PC-9 (cell line): ENCODE data around the gene SEMA4C. TPM values are rescaled to one million over a fixed set of nuclear protein-coding genes. Genes with fewer than 3 reads are reported as not detected.

Experiments
- BruUV-seq: library from RNA; stranded (reverse); fragments of 400-500 nt; replicated peaks from 2 replicates; lab custom pipeline; 2021; lab: Mats Ljungman, UMichigan
- CTCF ChIA-PET: fragments of 300-600 bp; sonication (Branson Sonifier 250); formaldehyde crosslinking; loops from one replicate; lab custom pipeline; 2022; ENCODE audit warnings: antibody characterized with exemption; lab: Charles Lee
- POLR2A ChIA-PET: fragments of 300-600 bp; sonication (Branson Sonifier 250); formaldehyde crosslinking; loops from one replicate; lab custom pipeline; 2022; ENCODE audit warnings: antibody characterized with exemption; ENCODE audit not compliant: unreplicated experiment; lab: Charles Lee
- DNase-seq, 2 experiments: peaks; one replicate each; pipeline versions ENCODE4 v3.0.0 to v3.0.0-alpha.2; 2015 to 2022; ENCODE audit warnings: mixed read lengths in 1 of 2
- H2AFZ ChIP-seq: fragments of 200-600 bp; sonication (generic); 2 replicates; pipeline ENCODE4 v1.8.1; 2017; ENCODE audit warnings: antibody characterized with exemption
- H3F3A ChIP-seq: fragments of 200-600 bp; sonication (generic); 2 replicates; pipeline ENCODE4 v1.8.1; 2017; ENCODE audit warnings: antibody characterized with exemption, mild to moderate bottlenecking, low read depth; ENCODE audit not compliant: insufficient read depth
- H3K27ac ChIP-seq: fragments of 200-600 bp; sonication (generic); 2 replicates; pipeline ENCODE4 v1.6.1; 2016; ENCODE audit warnings: mixed run types
- H3K27me3 ChIP-seq: fragments of 200-600 bp; sonication (generic); 2 replicates; pipeline ENCODE4 v1.6.1; 2016; ENCODE audit warnings: low read depth, mixed run types; ENCODE audit not compliant: insufficient read depth
- H3K36me3 ChIP-seq: fragments of 200-600 bp; sonication (generic); 2 replicates; pipeline ENCODE4 v1.6.1; 2016; ENCODE audit warnings: low read depth, mixed run types
- H3K4me1 ChIP-seq: fragments of 200-600 bp; sonication (generic); replicated peaks from 2 replicates; pipeline ENCODE4 v1.6.1; 2016; ENCODE audit warnings: mixed run types; ENCODE audit not compliant: insufficient read depth
- H3K4me2 ChIP-seq: fragments of 200-600 bp; sonication (generic); 2 replicates; pipeline ENCODE4 v1.6.1; 2017; ENCODE audit warnings: mixed run types
- H3K4me3 ChIP-seq: fragments of 200-600 bp; sonication (generic); 2 replicates; pipeline ENCODE4 v1.6.1; 2016; ENCODE audit warnings: mixed run types
- H3K79me2 ChIP-seq: fragments of 200-600 bp; sonication (generic); 2 replicates; pipeline ENCODE4 v1.6.1; 2017; ENCODE audit warnings: low read depth, mixed run types
- H3K9me2 ChIP-seq: fragments of 200-600 bp; sonication (generic); 2 replicates; pipeline ENCODE4 v1.8.1; 2017; ENCODE audit warnings: mild to moderate bottlenecking; ENCODE audit not compliant: insufficient read depth
- H3K9me3 ChIP-seq: fragments of 200-600 bp; sonication (generic); 2 replicates; pipeline ENCODE4 v1.8.1; 2016; ENCODE audit warnings: low read depth; ENCODE audit not compliant: insufficient read depth
- H4K20me1 ChIP-seq: fragments of 200-600 bp; sonication (generic); 2 replicates; pipeline ENCODE4 v1.8.1; 2017; ENCODE audit not compliant: insufficient read depth
- EZH2 ChIP-seq: fragments of 200-600 bp; sonication (generic); IDR thresholded peaks from 2 replicates; pipeline ENCODE4 v1.8.0; 2017; ENCODE audit warnings: antibody characterized with exemption, low read depth
- intact Hi-C: fragments of 100-400 bp; cut with micrococcal nuclease; formaldehyde crosslinking; loops from one replicate; pipeline ENCODE4 v1.10.0; 2022; ENCODE audit not compliant: unreplicated experiment
- total RNA-seq: library from RNA; stranded (reverse); gene quantifications from 2 replicates; pipeline ENCODE4 v1.2.3, GENCODE V29; 2021
- TF ChIP-seq, protein P1 (sequence below): fragments of 200-600 bp; sonication (generic); conservative IDR thresholded peaks from 2 replicates; pipeline ENCODE4 v1.6.1; 2017; ENCODE audit warnings: mixed run types, antibody characterized with exemption, mild to moderate bottlenecking, moderate library complexity

The SEMA4C gene
- total RNA-seq, 1 experiment from 2014 or later, result 52.8 TPM

DNA sequence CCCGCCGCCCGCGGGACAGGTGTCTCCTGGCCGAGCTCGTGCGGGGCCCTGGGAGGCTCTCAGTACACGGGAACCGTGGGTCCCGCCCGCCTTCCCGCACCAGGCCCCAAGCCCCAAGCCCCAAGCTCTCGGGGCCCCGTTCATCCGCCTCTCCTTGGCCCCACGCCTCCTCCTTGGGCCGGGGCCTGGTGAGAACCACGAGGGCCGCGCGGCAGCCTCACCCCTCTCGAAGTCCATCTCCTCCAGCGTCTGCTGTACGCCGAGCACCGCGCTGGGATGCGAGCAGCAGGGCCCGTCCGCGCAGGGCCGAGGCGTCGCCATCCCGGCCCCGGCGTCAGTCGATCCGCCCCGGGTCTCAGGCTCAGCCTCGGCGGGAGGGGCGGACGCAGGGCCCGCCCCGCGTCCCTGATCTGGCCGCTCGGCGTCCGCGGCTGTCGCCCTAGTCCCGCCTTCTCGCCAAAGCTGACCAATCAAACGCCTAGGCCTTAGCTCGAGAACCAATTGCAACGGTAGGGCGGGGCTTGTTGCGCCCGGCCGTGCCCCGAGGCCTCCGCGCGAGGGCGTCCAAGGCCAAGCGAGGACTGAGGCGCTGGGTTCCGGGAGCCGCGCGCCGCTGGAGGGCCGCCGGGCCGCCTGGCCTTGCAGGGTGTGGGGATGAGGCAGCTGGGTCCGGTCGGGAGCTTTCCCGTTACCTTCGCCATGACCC is 12.1 kb downstream of the SEMA4C start, which contains the start of gene ANKRD39:
Gene ANKRD39 (minus strand): TSS at position 350 of the 706 bp plus-strand sequence. CDS start 29 bp downstream, at position 321.
- Histone ChIP-seq H3K36me3 (0 out of 2 replicates have a peak, but pooled peaks cover 11% of the 10 kb centered on the region), H2AFZ (peak within 1 kb of the TSS; percentile 94), H3K79me2 (peaks cover 20% of the 10 kb centered on the region; the same call in 1 of the 2 replicates), H3K27ac (no peak within 1 kb of the TSS), H3K4me1 (peaks cover 10% of the 10 kb centered on the region), H3K9me2 (no peaks in the 10 kb centered on the region), H4K20me1 (no peaks in the 10 kb centered on the region; the same call in 1 of the 2 replicates), H3K9me3 (no peaks in the 10 kb centered on the region), H3K4me3 (peak within 1 kb of the TSS; percentile 72), H3K27me3 (no peaks in the 10 kb centered on the region), H3F3A (peaks cover 15% of the 10 kb centered on the region; the same call in 1 of the 2 replicates), H3K4me2 (peak within 1 kb of the TSS; percentile 87)
- TF ChIP-seq EZH2, result no peak
- TF ChIP-seq, protein P1, sequence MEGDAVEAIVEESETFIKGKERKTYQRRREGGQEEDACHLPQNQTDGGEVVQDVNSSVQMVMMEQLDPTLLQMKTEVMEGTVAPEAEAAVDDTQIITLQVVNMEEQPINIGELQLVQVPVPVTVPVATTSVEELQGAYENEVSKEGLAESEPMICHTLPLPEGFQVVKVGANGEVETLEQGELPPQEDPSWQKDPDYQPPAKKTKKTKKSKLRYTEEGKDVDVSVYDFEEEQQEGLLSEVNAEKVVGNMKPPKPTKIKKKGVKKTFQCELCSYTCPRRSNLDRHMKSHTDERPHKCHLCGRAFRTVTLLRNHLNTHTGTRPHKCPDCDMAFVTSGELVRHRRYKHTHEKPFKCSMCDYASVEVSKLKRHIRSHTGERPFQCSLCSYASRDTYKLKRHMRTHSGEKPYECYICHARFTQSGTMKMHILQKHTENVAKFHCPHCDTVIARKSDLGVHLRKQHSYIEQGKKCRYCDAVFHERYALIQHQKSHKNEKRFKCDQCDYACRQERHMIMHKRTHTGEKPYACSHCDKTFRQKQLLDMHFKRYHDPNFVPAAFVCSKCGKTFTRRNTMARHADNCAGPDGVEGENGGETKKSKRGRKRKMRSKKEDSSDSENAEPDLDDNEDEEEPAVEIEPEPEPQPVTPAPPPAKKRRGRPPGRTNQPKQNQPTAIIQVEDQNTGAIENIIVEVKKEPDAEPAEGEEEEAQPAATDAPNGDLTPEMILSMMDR, result peak; percentile 48
- DNase-seq, result peak; percentile 95 to 100
- BruUV-seq, result no TSS peak
- intact Hi-C loops, result loop anchor here (1.0 to 5.0 kb wide), 6 partner anchors 11 to 102 kb away; partner anchors contain the start of gene CNNM3
- ChIA-PET CTCF (interaction anchor here (0.7 to 2.0 kb wide), 14 partner anchors 9 to 308 kb away, joined by 3 to 36 read pairs (median 5); no protein-coding TSS in a partner anchor), POLR2A (interaction anchor here (0.6 to 1.4 kb wide), 5 partner anchors 15 to 1826 kb away, joined by 3 to 32 read pairs (median 4); no protein-coding TSS in a partner anchor)

DNA sequence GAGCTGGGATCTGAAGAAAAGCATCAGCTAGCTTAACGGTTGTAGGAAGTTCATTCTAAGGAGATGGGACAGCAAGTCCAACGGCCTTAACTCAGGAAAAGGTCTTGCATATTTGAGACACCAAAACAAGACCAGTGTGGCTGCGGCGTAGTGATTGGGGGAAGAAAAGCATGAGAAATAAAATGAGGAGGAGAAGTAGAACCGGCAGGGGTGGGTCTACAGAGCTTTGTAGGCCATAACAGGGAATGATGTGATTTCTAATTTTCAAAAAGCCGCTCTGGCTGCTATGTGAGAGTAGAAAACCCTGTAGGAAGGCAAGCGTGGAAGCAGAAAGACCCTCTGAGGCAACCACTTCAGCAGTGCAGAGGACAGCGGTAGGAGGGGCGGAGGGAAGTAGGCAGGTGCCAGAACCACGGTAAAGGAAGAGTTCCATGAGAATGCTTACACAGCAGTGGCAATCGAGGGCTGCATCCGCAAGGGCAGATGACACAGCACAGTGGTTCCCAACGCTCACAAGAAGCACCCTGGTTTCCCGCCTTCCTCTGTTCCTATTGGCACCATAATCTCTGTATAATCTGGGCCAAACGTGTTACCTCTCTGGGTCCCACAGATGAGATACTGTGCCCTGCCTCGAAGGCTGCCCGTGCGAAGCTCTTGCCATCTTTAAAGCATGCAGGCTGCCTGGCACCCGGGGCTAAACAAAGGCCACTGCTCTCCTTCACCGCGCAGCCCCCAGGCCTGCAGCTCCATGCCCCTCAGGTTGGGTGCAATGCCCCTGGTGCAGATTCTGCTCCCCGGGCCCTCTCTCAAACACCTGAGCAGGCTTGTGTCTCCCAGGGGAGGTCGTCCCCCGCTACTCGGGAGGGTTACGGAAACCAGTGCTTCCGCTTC is 12.9 kb downstream of the SEMA4C start:
- H3K9me3 ChIP-seq, result no peaks in the 10 kb centered on the region
- H3K79me2 ChIP-seq, result peaks cover 20% of the 10 kb centered on the region; the same call in 1 of the 2 replicates
- peak overlapping the region; percentile 72 for H3K4me3 ChIP-seq
- peak overlapping the region; percentile 87 for H3K4me2 ChIP-seq
- peak overlapping the region; percentile 94 for H2AFZ ChIP-seq
- CTCF ChIA-PET, result interaction anchor here (0.7 to 2.0 kb wide), 14 partner anchors 11 to 307 kb away, joined by 3 to 36 read pairs (median 4); no protein-coding TSS in a partner anchor
- peaks cover 15% of the 10 kb centered on the region; the same call in 1 of the 2 replicates for H3F3A ChIP-seq
- H3K36me3 ChIP-seq, result 0 out of 2 replicates have a peak, but pooled peaks cover 9% of the 10 kb centered on the region
- no peak for DNase-seq
- no peak overlapping the region for H3K27ac ChIP-seq
- TF ChIP-seq, protein P1, result no peak
- no peak for TF ChIP-seq EZH2
- H3K9me2 ChIP-seq, result no peaks in the 10 kb centered on the region
- POLR2A ChIA-PET, result interaction anchor here (0.6 to 1.4 kb wide), 4 partner anchors 16 to 586 kb away, joined by 3 to 32 read pairs (median 5); no protein-coding TSS in a partner anchor
- intact Hi-C loops, result loop anchor here (5.0 kb wide), 1 partner anchor 40 kb away; no protein-coding TSS in a partner anchor
- no peaks in the 10 kb centered on the region for H3K27me3 ChIP-seq
- H3K4me1 ChIP-seq, result peaks cover 10% of the 10 kb centered on the region
- no peaks in the 10 kb centered on the region; the same call in 1 of the 2 replicates for H4K20me1 ChIP-seq
- TSS peak; percentile 14 for BruUV-seq

DNA sequence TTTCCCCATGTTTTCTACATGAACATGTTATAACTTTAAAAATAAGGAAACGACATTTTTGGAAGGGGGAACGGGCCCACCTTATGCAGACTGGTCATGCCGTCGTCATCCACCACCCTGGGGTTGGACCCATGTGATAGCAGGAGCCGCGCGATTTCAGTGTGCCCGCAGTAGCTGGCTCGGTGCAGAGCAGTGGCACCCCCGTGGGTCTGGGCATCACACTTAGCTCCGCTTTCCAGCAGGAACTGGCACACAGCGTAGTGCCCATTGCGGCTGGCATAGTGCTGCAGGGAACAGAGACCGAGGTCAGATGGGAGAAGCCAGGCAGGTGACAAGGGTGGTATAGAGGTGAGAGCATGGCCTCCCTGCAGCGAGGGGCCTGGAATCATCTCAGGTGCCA is 16.6 kb downstream of the SEMA4C start:
- intact Hi-C loops, result no loop called here
- POLR2A ChIA-PET, result no interaction called here
- no peak overlapping the region for H3K27ac ChIP-seq
- CTCF ChIA-PET, result no interaction called here
- DNase-seq, result no peak
- no peaks in the 10 kb centered on the region for H3K36me3 ChIP-seq
- no peak overlapping the region for H3K4me2 ChIP-seq
- H3F3A ChIP-seq, result no peaks in the 10 kb centered on the region
- no peak overlapping the region for H2AFZ ChIP-seq
- no peaks in the 10 kb centered on the region for H4K20me1 ChIP-seq
- no peak overlapping the region for H3K4me3 ChIP-seq
- no peaks in the 10 kb centered on the region for H3K9me3 ChIP-seq
- no peaks in the 10 kb centered on the region for H3K27me3 ChIP-seq
- H3K79me2 ChIP-seq, result peaks cover 20% of the 10 kb centered on the region; the same call in 1 of the 2 replicates
- peaks cover 10% of the 10 kb centered on the region for H3K4me1 ChIP-seq
- TF ChIP-seq EZH2, result no peak
- TF ChIP-seq, protein P1, result no peak
- no TSS peak for BruUV-seq
- no peaks in the 10 kb centered on the region for H3K9me2 ChIP-seq
